GM12892 (cell line): Measurements from ENCODE around the gene USO1.

Experiments used
- POLR2A ChIP-seq: IDR thresholded peaks from 2 replicates; pipeline ENCODE4 v1.6.1; 2011; ENCODE audit warnings: low read depth, low read length, control low read depth
- POLR2AphosphoS5 ChIP-seq: IDR thresholded peaks from 2 replicates; pipeline ENCODE4 v1.6.1; 2011; ENCODE audit warnings: low read depth, low read length, control low read depth
- TAF1 ChIP-seq: IDR thresholded peaks from 2 replicates; pipeline ENCODE4 v1.6.1; 2011; ENCODE audit warnings: low read depth, mild to moderate bottlenecking, control low read depth, low read length, borderline replicate concordance

- TF ChIP-seq TAF1 (no peak), POLR2AphosphoS5 (no peak), POLR2A (no peak)
Observed at GRCh38 chr4:75698963-75699228, 25.5 kb upstream of the USO1 start.
